Parathyroid adenoma (tissue), 2 donors: Measurements from ENCODE around the gene MLST8.

Experiments
- H2AFZ ChIP-seq: fragments of 300-600 bp; sonication (generic); one replicate; pipeline ENCODE4 v1.7.0; 2017; ENCODE audit warnings: antibody characterized with exemption, mild to moderate bottlenecking
- H3K27ac ChIP-seq: fragments of 300-600 bp; sonication (generic); one replicate; pipeline ENCODE4 v1.7.0; 2017
- H3K27me3 ChIP-seq: fragments of 300-600 bp; sonication (generic); one replicate; pipeline ENCODE4 v1.7.0; 2017; ENCODE audit warnings: low read length; ENCODE audit not compliant: control insufficient read depth, insufficient read depth
- H3K36me3 ChIP-seq: fragments of 300-600 bp; sonication (generic); one replicate; pipeline ENCODE4 v1.7.0; 2017; ENCODE audit warnings: low read length; ENCODE audit not compliant: control insufficient read depth, insufficient read depth
- H3K4me1 ChIP-seq: fragments of 300-600 bp; sonication (generic); one replicate; pipeline ENCODE4 v1.7.0; 2017; ENCODE audit warnings: control low read depth
- H3K4me2 ChIP-seq: fragments of 300-600 bp; sonication (generic); one replicate; pipeline ENCODE4 v1.7.0; 2017; ENCODE audit warnings: low read length
- H3K4me3 ChIP-seq: fragments of 300-600 bp; sonication (generic); one replicate; pipeline ENCODE4 v1.7.0; 2017; ENCODE audit warnings: low read depth, low read length
- H3K79me2 ChIP-seq: fragments of 300-600 bp; sonication (generic); one replicate; pipeline ENCODE4 v1.7.0; 2017; ENCODE audit warnings: control low read depth
- H3K9ac ChIP-seq: fragments of 300-600 bp; sonication (generic); one replicate; pipeline ENCODE4 v1.7.0; 2017; ENCODE audit warnings: mild to moderate bottlenecking
- H3K9me3 ChIP-seq: fragments of 300-600 bp; sonication (generic); one replicate; pipeline ENCODE4 v1.7.0; 2017; ENCODE audit warnings: low read length; ENCODE audit not compliant: control insufficient read depth
- TF ChIP-seq, protein P1 (sequence below): fragments of 300-600 bp; sonication (generic); IDR thresholded peaks from one replicate; pipeline ENCODE4 v1.7.0; 2017; ENCODE audit warnings: antibody characterized with exemption, mild to moderate bottlenecking
- donor health status: primary hyperparathyroidism.

Gene MLST8

DNA sequence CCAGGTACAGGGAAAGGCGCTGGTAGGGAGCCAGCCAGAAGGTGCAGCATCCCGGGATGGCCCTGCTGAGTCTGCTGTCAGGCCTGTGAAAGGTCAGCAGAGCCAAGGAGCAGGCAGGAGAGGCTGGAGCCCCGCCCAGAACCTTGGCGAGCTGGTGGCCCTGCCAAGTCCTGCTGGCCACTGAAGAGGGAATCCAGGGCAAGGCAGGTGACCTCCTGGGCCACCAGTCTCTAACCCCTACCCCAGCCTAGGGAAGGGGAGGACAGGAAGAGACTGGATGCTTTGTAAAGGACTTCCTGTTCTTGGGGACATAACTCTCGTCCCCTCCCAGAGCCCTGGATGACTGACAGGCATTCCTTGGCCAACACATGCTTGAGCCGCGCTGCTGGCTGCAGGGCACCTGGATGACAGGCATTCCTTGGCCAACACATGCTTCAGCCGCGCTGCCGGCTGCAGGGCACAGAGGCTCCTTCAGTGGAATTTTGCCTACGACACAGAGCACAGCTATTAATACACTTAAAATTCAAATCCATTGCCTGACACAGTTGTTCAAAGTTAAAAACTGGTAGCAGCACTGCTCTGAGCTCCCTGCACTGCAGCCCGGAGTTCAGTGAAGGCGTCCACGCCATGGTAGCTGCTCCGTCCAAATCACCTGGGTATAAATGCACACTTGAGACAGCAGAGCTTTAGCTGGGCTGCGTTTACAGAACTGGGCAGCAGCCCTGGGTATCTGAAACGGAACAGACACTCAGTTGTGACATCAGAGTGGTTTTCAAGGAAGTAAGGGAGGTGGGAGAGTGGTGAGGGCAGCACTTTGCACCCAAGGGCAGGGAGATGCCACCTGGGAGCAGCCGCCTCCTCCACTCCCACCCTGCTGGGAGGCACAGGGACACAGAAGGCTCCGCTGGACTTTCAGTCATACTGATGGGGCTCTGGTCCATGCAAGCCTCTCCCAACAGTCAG is 7.4 kb downstream of the MLST8 start:
- peaks cover 23% of the 10 kb centered on the region for H3K4me1 ChIP-seq
- H3K4me2 ChIP-seq, result peak overlapping the region; percentile 29
- peak overlapping the region; percentile 19 for H3K4me3 ChIP-seq
- no peak overlapping the region for H2AFZ ChIP-seq
- TF ChIP-seq, protein P1, sequence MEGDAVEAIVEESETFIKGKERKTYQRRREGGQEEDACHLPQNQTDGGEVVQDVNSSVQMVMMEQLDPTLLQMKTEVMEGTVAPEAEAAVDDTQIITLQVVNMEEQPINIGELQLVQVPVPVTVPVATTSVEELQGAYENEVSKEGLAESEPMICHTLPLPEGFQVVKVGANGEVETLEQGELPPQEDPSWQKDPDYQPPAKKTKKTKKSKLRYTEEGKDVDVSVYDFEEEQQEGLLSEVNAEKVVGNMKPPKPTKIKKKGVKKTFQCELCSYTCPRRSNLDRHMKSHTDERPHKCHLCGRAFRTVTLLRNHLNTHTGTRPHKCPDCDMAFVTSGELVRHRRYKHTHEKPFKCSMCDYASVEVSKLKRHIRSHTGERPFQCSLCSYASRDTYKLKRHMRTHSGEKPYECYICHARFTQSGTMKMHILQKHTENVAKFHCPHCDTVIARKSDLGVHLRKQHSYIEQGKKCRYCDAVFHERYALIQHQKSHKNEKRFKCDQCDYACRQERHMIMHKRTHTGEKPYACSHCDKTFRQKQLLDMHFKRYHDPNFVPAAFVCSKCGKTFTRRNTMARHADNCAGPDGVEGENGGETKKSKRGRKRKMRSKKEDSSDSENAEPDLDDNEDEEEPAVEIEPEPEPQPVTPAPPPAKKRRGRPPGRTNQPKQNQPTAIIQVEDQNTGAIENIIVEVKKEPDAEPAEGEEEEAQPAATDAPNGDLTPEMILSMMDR, result no peak
- no peaks in the 10 kb centered on the region for H3K9me3 ChIP-seq
- no peaks in the 10 kb centered on the region for H3K36me3 ChIP-seq
- H3K27ac ChIP-seq, result peak overlapping the region; percentile 61
- H3K79me2 ChIP-seq, result no peaks in the 10 kb centered on the region
- H3K27me3 ChIP-seq, result no peaks in the 10 kb centered on the region
- no peak overlapping the region for H3K9ac ChIP-seq

DNA sequence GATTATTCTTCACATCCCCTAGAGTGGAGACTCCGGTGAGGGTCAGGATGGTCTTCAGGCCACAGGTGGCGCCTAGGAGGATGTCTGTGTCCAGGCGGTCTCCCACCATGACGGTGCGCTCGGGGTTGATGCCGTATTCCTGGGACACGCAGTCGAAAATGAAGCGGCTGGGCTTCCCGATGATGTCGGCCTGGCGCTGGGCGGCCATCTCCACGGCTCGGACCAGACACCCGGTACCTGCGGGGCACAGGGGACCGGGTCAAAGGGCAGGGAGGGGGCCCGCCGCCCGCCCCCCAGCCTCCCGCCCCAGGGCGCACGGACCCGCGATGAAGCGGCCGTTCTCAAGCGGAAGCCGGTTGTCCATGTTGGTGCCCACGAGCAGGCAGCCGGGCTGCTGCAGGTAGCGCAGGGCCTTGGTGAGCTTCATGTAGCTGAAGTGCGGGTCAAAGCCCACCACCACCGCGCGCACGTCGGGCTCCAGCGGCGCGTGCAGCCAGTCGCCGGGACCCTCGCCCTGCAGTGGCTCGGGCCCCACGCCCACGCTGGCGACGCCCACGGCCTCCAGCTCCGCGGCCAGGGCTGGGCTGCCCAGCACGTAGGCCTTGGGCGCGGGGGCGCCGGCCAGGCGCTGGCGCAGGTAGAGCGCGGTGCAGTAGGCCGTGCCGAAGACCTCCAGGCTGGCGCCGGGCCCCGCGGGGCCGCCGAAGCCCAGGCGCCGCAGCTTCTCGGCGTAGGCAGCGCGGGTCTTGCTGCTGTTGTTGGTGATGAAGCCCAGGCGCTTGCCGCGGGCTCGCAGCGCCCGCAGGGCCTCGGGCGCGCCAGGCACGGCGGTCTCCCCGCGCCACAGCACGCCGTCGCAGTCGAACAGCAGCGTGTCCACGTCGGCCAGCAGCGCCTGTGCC is 8.8 kb downstream of the MLST8 start:
- Histone ChIP-seq H3K9me3 (no peaks in the 10 kb centered on the region), H3K79me2 (no peaks in the 10 kb centered on the region), H2AFZ (peak overlapping the region; percentile 79), H3K4me2 (peak overlapping the region; percentile 79), H3K27me3 (no peaks in the 10 kb centered on the region), H3K4me3 (peak overlapping the region; percentile 50), H3K36me3 (no peaks in the 10 kb centered on the region), H3K27ac (no peak overlapping the region), H3K4me1 (peaks cover 23% of the 10 kb centered on the region), H3K9ac (no peak overlapping the region)
- TF ChIP-seq, protein P1, result no peak

DNA sequence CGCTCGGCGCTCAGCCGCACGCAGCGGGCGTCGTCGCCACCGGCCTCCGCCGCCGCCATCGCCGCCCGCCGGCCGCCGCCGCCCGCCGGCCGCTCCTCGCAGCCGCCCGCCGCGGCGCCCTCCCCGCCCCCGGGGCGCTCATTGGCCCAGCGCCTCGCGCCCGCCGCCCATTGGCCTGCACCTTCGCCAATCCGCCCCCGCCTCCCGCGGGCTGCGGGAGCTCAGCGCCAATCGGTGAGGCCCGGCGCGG is 9.4 kb downstream of the MLST8 start, which contains the start of gene PGP:
TSS of gene PGP (minus strand) at position 122 of the 250 bp plus-strand sequence. CDS start at position 59, 63 bp downstream.
- Histone ChIP-seq H3K4me2 (peak within 1 kb of the TSS; percentile 98), H3K79me2 (no peaks in the 10 kb centered on the region), H3K27ac (peak within 1 kb of the TSS; percentile 90), H3K36me3 (no peaks in the 10 kb centered on the region), H3K9ac (peak within 1 kb of the TSS; percentile 35), H3K4me3 (peak within 1 kb of the TSS; percentile 64), H3K9me3 (no peaks in the 10 kb centered on the region), H3K4me1 (peaks cover 23% of the 10 kb centered on the region), H3K27me3 (no peaks in the 10 kb centered on the region), H2AFZ (peak within 1 kb of the TSS; percentile 98)
- TF ChIP-seq, protein P1, result no peak

DNA sequence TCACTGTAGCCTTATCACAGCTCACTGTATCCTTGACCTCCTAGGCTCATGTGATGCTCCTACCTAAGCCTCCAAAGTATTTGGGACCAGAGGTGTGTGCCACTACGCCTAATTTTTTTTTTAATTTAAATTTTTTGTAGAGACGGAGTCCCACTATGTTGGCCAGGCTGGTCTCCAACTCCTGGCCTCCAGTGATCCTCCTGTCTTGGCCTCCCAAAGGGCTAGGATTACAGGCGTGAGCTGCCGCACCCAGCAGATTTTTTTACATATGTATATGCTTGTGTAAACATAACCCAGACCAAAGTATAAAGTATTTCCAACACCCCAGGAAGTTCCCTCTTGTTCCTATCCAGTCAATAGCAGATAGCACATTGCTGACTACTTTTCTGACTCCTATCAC is 11.1 kb downstream of the MLST8 start:
- H3K4me2 ChIP-seq, result no peak overlapping the region
- peaks cover 23% of the 10 kb centered on the region for H3K4me1 ChIP-seq
- H3K27ac ChIP-seq, result no peak overlapping the region
- H3K36me3 ChIP-seq, result no peaks in the 10 kb centered on the region
- no peaks in the 10 kb centered on the region for H3K79me2 ChIP-seq
- no peaks in the 10 kb centered on the region for H3K9me3 ChIP-seq
- TF ChIP-seq, protein P1, result no peak
- H3K9ac ChIP-seq, result no peak overlapping the region
- no peak overlapping the region for H3K4me3 ChIP-seq
- H2AFZ ChIP-seq, result no peak overlapping the region
- H3K27me3 ChIP-seq, result no peaks in the 10 kb centered on the region
